Right forelimb (tissue), 1 donor: Measurements from ENCODE around the gene TRMT2B.
"Not testable (repeated sequence)": the region's sequence is repeated elsewhere in the genome, so short reads cannot be mapped to it uniquely, and the experiment has no call there.

ENCODE experiments used
- DNase-seq: peaks from one replicate; pipeline ENCODE4 v3.0.0-alpha.2; 2018

Gene TRMT2B

GRCh38 chrX:100995469-100995868 is 56.4 kb downstream of the TRMT2B start:
- DNase-seq: no peak

GRCh38 chrX:100994352-100995281 is 57.3 kb downstream of the TRMT2B start:
- no peak for DNase-seq

- no peak for DNase-seq
Observed at GRCh38 chrX:100990139-100990538, 61.8 kb downstream of the TRMT2B start.

GRCh38 chrX:100984818-100985217 is 67.1 kb downstream of the TRMT2B start:
- DNase-seq: no peak

- DNase-seq: not testable (repeated sequence)
Observed at GRCh38 chrX:100981498-100981845, 70.4 kb downstream of the TRMT2B start.

- no peak for DNase-seq
Observed at GRCh38 chrX:100980608-100981497, 71.1 kb downstream of the TRMT2B start.

- no peak for DNase-seq
Observed at GRCh38 chrX:100979881-100980607, 71.9 kb downstream of the TRMT2B start.

- no peak for DNase-seq
Observed at GRCh38 chrX:100976211-100976610, 75.7 kb downstream of the TRMT2B start.

GRCh38 chrX:100975212-100975611 is 76.7 kb downstream of the TRMT2B start:
- DNase-seq: no peak

GRCh38 chrX:100973411-100973810 is 78.5 kb downstream of the TRMT2B start:
- no peak for DNase-seq

GRCh38 chrX:100969936-100970335 is 82.0 kb downstream of the TRMT2B start:
- no peak for DNase-seq

GRCh38 chrX:100969408-100969807 is 82.5 kb downstream of the TRMT2B start, which contains the start of gene ARL13A:
Gene ARL13A (plus strand): TSS chrX:100969708. CDS start chrX:100973690, 3,982 bp downstream.
- DNase-seq: no peak

- no peak for DNase-seq
Observed at GRCh38 chrX:100964362-100964761, 87.5 kb downstream of the TRMT2B start.

GRCh38 chrX:100962811-100963210 is 89.1 kb downstream of the TRMT2B start:
- DNase-seq: no peak
